Osteoblast (primary cell): ENCODE measurements around the gene L3MBTL1. TPM values are rescaled to one million over a fixed set of nuclear protein-coding genes. Genes with fewer than 3 reads are reported as not detected.

Source experiments
- DNase-seq: peaks from one replicate; pipeline ENCODE4 v3.0.0; 2011; ENCODE audit warnings: low spot score, mixed read lengths; ENCODE audit not compliant: insufficient read length; ENCODE audit errors: missing footprints
- H2AFZ ChIP-seq: 2 replicates; pipeline ENCODE4 v1.6.0; 2011; ENCODE audit warnings: mild to moderate bottlenecking, low read length
- H3K27ac ChIP-seq: 2 replicates; pipeline ENCODE4 v1.5.1; 2011; ENCODE audit warnings: mild to moderate bottlenecking, low read depth, low read length, moderate library complexity
- H3K27me3 ChIP-seq: 2 replicates; pipeline ENCODE4 v1.6.0; 2012; ENCODE audit warnings: mild to moderate bottlenecking, control low read depth, inconsistent platforms, low read length, moderate library complexity; ENCODE audit not compliant: insufficient read depth
- H3K36me3 ChIP-seq: 2 replicates; pipeline ENCODE4 v1.5.1; 2011; ENCODE audit warnings: mild to moderate bottlenecking, low read length, control low read depth, moderate library complexity; ENCODE audit not compliant: insufficient read depth
- H3K4me1 ChIP-seq: 2 replicates; pipeline ENCODE4 v1.5.1; 2011; ENCODE audit warnings: mild to moderate bottlenecking, low read length, control low read depth, moderate library complexity; ENCODE audit not compliant: insufficient read depth
- H3K4me2 ChIP-seq: 2 replicates; pipeline ENCODE4 v1.6.0; 2011; ENCODE audit warnings: mild to moderate bottlenecking, low read length; ENCODE audit not compliant: insufficient read depth
- H3K4me3 ChIP-seq: fragments of 200-600 bp; sonication (generic); 3 replicates; pipeline ENCODE4 v1.5.1; 2012; ENCODE audit warnings: mild to moderate bottlenecking, low read length, inconsistent platforms; ENCODE audit not compliant: insufficient read depth
- H3K79me2 ChIP-seq: 2 replicates; pipeline ENCODE4 v1.6.0; 2012; ENCODE audit warnings: mild to moderate bottlenecking, low read length, control low read depth, inconsistent platforms; ENCODE audit not compliant: insufficient read depth
- H3K9me3 ChIP-seq: 2 replicates; pipeline ENCODE4 v1.5.1; 2011; ENCODE audit warnings: low read depth, low read length, control low read depth
- H4K20me1 ChIP-seq: 2 replicates; pipeline ENCODE4 v1.6.0; 2012; ENCODE audit warnings: mild to moderate bottlenecking, low read length, control low read depth; ENCODE audit not compliant: insufficient read depth
- total RNA-seq: library from RNA; depleted of rRNA; stranded (reverse); fragments of >200 nt; gene quantifications from 2 replicates; pipeline ENCODE4 v1.2.3, GENCODE V29; 2012
- TF ChIP-seq, protein P1 (sequence below): IDR thresholded peaks from 2 replicates; pipeline ENCODE4 v1.5.1; 2011; ENCODE audit warnings: mild to moderate bottlenecking, low read depth, low read length, moderate library complexity; ENCODE audit errors: extremely low read depth

The L3MBTL1 gene
- total RNA-seq, 1 donor, result 9.8 TPM

DNA sequence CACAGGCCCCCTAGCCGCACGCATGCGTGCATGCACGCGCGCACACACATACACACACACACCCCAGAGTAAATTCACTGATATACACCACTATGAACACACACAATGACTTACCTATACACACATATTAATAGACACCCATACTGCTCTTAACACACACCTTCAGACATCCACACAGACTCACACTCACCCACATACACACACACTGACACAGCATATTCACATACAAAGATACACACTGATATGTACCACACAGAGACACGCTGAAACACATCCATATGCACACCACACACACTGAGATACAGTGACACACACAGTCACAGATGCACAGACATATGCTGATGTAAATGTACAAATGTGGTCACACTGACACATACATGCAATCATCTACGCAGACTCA, 57.0 kb downstream of the L3MBTL1 start:
- Histone ChIP-seq H2AFZ (no peak overlapping the region), H3K4me2 (no peak overlapping the region), H3K79me2 (no peaks in the 10 kb centered on the region), H3K27me3 (no peaks in the 10 kb centered on the region), H3K4me1 (no peaks in the 10 kb centered on the region), H4K20me1 (no peaks in the 10 kb centered on the region), H3K27ac (no peak overlapping the region), H3K9me3 (no peaks in the 10 kb centered on the region), H3K4me3 (no peak overlapping the region), H3K36me3 (no peaks in the 10 kb centered on the region)
- DNase-seq, result no peak
- TF ChIP-seq, protein P1, sequence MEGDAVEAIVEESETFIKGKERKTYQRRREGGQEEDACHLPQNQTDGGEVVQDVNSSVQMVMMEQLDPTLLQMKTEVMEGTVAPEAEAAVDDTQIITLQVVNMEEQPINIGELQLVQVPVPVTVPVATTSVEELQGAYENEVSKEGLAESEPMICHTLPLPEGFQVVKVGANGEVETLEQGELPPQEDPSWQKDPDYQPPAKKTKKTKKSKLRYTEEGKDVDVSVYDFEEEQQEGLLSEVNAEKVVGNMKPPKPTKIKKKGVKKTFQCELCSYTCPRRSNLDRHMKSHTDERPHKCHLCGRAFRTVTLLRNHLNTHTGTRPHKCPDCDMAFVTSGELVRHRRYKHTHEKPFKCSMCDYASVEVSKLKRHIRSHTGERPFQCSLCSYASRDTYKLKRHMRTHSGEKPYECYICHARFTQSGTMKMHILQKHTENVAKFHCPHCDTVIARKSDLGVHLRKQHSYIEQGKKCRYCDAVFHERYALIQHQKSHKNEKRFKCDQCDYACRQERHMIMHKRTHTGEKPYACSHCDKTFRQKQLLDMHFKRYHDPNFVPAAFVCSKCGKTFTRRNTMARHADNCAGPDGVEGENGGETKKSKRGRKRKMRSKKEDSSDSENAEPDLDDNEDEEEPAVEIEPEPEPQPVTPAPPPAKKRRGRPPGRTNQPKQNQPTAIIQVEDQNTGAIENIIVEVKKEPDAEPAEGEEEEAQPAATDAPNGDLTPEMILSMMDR, result no peak

DNA sequence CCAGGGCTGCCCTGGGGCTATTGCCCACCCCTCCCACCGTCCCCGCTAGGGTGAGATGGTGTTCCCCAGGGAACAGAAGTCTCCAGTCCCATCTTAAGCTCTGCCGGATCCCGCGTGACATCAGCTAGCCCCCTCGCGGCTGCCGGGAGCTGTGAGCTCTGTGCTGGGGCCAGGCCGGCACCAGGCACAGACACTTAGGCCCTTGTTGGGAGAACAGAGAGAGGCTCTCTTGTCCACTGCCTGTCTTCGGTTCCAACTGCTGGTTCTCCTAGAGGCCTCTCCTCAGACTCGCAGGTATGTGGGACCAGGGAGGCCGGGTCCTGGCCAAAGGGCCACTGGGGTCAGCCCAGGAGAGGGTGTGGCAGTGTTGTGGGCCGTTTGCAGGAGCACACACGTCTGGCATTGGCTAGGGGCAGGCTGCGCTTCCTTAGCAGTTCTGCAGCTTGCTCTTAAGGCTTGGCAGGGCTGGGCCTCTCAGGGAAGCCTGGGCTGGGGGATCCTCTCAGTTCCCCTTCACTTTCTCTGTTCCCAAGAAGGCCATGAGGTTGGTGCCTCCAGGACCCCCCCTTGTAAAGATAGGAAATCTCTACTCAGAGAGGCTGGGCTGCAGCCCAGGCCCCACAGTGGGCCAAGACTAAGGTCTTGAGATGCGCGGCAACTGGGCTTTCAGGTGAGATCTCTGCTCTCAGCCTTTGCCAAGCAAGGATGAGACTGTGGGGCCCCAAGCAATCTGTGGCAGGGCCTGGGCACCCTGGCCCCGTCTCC, 57.7 kb downstream of the L3MBTL1 start:
- H3K36me3 ChIP-seq, result no peaks in the 10 kb centered on the region
- no peaks in the 10 kb centered on the region for H3K4me1 ChIP-seq
- no peak for DNase-seq
- H3K4me2 ChIP-seq, result no peak overlapping the region
- H2AFZ ChIP-seq, result no peak overlapping the region
- no peaks in the 10 kb centered on the region for H3K9me3 ChIP-seq
- H4K20me1 ChIP-seq, result no peaks in the 10 kb centered on the region
- no peak overlapping the region for H3K4me3 ChIP-seq
- H3K79me2 ChIP-seq, result no peaks in the 10 kb centered on the region
- TF ChIP-seq, protein P1, result no peak
- H3K27ac ChIP-seq, result no peak overlapping the region
- no peaks in the 10 kb centered on the region for H3K27me3 ChIP-seq

DNA sequence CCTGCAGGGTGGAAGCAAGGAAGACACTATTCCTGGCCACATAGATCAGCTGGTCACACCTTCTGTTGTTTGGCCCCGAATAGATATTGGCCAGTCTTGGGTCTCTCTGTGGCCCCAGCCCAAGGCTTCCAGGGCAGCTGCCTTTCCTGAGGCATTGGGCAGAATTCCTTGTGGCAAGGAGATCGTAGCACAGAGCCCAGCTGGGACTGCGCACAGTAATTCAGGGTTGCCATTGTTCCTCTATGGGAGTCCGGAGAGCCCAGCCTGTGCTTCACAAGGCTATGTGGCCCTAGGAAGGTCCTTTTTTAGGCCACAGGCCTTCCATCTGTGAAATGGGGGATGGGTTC, 58.2 kb downstream of the L3MBTL1 start:
- Histone ChIP-seq H3K27ac (no peak overlapping the region), H3K4me1 (no peaks in the 10 kb centered on the region), H3K79me2 (no peaks in the 10 kb centered on the region), H2AFZ (no peak overlapping the region), H4K20me1 (no peaks in the 10 kb centered on the region), H3K36me3 (no peaks in the 10 kb centered on the region), H3K27me3 (no peaks in the 10 kb centered on the region), H3K4me3 (no peak overlapping the region), H3K4me2 (no peak overlapping the region), H3K9me3 (no peaks in the 10 kb centered on the region)
- no peak for DNase-seq
- TF ChIP-seq, protein P1, result no peak

DNA sequence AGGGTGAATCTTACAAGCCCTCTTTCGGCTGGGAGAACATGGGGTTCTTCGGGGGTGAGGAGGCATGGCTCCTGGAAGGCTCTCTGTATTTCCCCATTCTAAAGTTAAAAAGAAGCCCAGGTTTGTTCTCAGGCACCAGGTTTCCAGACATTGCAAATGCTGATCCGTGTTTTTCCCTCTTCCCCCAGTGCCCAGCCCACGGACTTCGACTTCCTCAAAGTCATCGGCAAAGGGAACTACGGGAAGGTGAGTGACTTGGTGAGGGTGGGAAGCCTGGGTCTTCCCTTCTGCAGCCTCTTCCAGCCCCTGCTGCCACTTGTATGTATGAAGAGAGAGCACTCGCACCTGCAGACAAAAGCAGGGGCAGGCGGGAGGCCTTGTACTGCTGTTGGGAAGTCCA, 60.0 kb downstream of the L3MBTL1 start:
- Histone ChIP-seq H3K9me3 (no peaks in the 10 kb centered on the region), H3K79me2 (no peaks in the 10 kb centered on the region), H3K27ac (no peak overlapping the region), H4K20me1 (no peaks in the 10 kb centered on the region), H3K4me1 (no peaks in the 10 kb centered on the region), H3K4me3 (no peak overlapping the region), H3K36me3 (no peaks in the 10 kb centered on the region), H2AFZ (no peak overlapping the region), H3K4me2 (no peak overlapping the region), H3K27me3 (no peaks in the 10 kb centered on the region)
- DNase-seq, result no peak
- TF ChIP-seq, protein P1, result no peak
